MG63 (cell line): ENCODE data around the gene CYP4F11. TPM values are rescaled to one million over a fixed set of nuclear protein-coding genes. Genes with fewer than 3 reads are reported as not detected.
"Not testable (repeated sequence)": the region's sequence is repeated elsewhere in the genome, so short reads cannot be mapped to it uniquely, and the experiment has no call there.

Experiments used
- DNase-seq: peaks from one replicate; pipeline ENCODE4 v3.0.0-alpha.2; 2020
- H3K27me3 ChIP-seq: fragments of 250-450 bp; sonication (Bioruptor Pico); 2 replicates; pipeline ENCODE4 v1.5.1; 2020; ENCODE audit warnings: mild to moderate bottlenecking, moderate library complexity
- H3K36me3 ChIP-seq: fragments of 250-450 bp; sonication (Bioruptor Pico); 2 replicates; pipeline ENCODE4 v1.5.1; 2020; ENCODE audit warnings: mild to moderate bottlenecking, moderate library complexity
- H3K4me3 ChIP-seq: fragments of 250-450 bp; sonication (Bioruptor Pico); 2 replicates; pipeline ENCODE4 v1.5.1; 2020; ENCODE audit warnings: mild to moderate bottlenecking, moderate library complexity
- H3K9me3 ChIP-seq: fragments of 250-450 bp; sonication (Bioruptor Pico); 2 replicates; pipeline ENCODE4 v1.5.1; 2020; ENCODE audit warnings: mild to moderate bottlenecking, moderate library complexity
- total RNA-seq: library from RNA; depleted of rRNA; stranded (reverse); fragments of >200 nt; shearing (Covaris generic); gene quantifications from 2 replicates; pipeline ENCODE4 v1.2.3, GENCODE V29; 2014; ENCODE audit warnings: low replicate concordance

Gene CYP4F11
- total RNA-seq, 1 experiment from 2014 or later, result not detected

- H3K4me3 ChIP-seq, result no peak overlapping the region
- H3K9me3 ChIP-seq, result peaks cover 8% of the 10 kb centered on the region; the same call in 1 of the 2 replicates
- no peaks in the 10 kb centered on the region for H3K36me3 ChIP-seq
- peak; percentile 41 for DNase-seq
- peaks cover 12% of the 10 kb centered on the region for H3K27me3 ChIP-seq
These were observed 906 bp upstream of the CYP4F11 start for GRCh38 chr19:15935167-15935702.

GRCh38 chr19:15933761-15934331, 483 bp downstream of the CYP4F11 start:
- H3K36me3 ChIP-seq, H3K4me3 ChIP-seq, H3K27me3 ChIP-seq, DNase-seq, H3K9me3 ChIP-seq: not testable (repeated sequence)

- Histone ChIP-seq H3K27me3 (peaks cover 16% of the 10 kb centered on the region), H3K4me3 (no peak overlapping the region), H3K9me3 (peaks cover 3% of the 10 kb centered on the region; the same call in 1 of the 2 replicates), H3K36me3 (no peaks in the 10 kb centered on the region)
- DNase-seq, result no peak
These were observed 6.0 kb downstream of the CYP4F11 start for GRCh38 chr19:15928321-15928720.

GRCh38 chr19:15926484-15926883, 7.8 kb downstream of the CYP4F11 start:
- Histone ChIP-seq H3K36me3 (no peaks in the 10 kb centered on the region), H3K4me3 (no peak overlapping the region), H3K9me3 (peaks cover 3% of the 10 kb centered on the region; the same call in 1 of the 2 replicates), H3K27me3 (peaks cover 25% of the 10 kb centered on the region)
- DNase-seq, result no peak

- H3K27me3 ChIP-seq, result peaks cover 28% of the 10 kb centered on the region
- H3K36me3 ChIP-seq, result no peaks in the 10 kb centered on the region
- H3K4me3 ChIP-seq, result no peak overlapping the region
- H3K9me3 ChIP-seq, result peaks cover 3% of the 10 kb centered on the region; the same call in 1 of the 2 replicates
- no peak for DNase-seq
These were observed 10.6 kb downstream of the CYP4F11 start for GRCh38 chr19:15923702-15924101.

GRCh38 chr19:15922021-15922420, 12.3 kb downstream of the CYP4F11 start:
- no peak for DNase-seq
- H3K4me3 ChIP-seq, result no peak overlapping the region
- H3K36me3 ChIP-seq, result no peaks in the 10 kb centered on the region
- peaks cover 21% of the 10 kb centered on the region for H3K27me3 ChIP-seq
- H3K9me3 ChIP-seq, result peaks cover 3% of the 10 kb centered on the region; the same call in 1 of the 2 replicates

- Histone ChIP-seq H3K4me3 (no peak overlapping the region), H3K36me3 (no peaks in the 10 kb centered on the region)
- no peak for DNase-seq
These were observed 15.1 kb downstream of the CYP4F11 start for GRCh38 chr19:15919243-15919642.

GRCh38 chr19:15915109-15915508, 19.2 kb downstream of the CYP4F11 start:
- Histone ChIP-seq H3K9me3 (peaks cover 16% of the 10 kb centered on the region), H3K36me3 (no peaks in the 10 kb centered on the region), H3K4me3 (no peak overlapping the region), H3K27me3 (peaks cover 17% of the 10 kb centered on the region)
- DNase-seq, result no peak

More at GRCh38 chr19:15919243-15919642, 15.1 kb downstream of the CYP4F11 start:
- H3K9me3 ChIP-seq, result peaks cover 16% of the 10 kb centered on the region
- H3K27me3 ChIP-seq, result peaks cover 20% of the 10 kb centered on the region

GRCh38 chr19:15913830-15914229, 20.5 kb downstream of the CYP4F11 start:
- H3K4me3 ChIP-seq, result no peak overlapping the region

GRCh38 chr19:15913384-15913783, 20.9 kb downstream of the CYP4F11 start:
- Histone ChIP-seq H3K36me3 (no peaks in the 10 kb centered on the region), H3K9me3 (peaks cover 16% of the 10 kb centered on the region), H3K27me3 (peaks cover 14% of the 10 kb centered on the region), H3K4me3 (no peak overlapping the region)
- DNase-seq, result no peak

More at GRCh38 chr19:15913830-15914229, 20.5 kb downstream of the CYP4F11 start:
- Histone ChIP-seq H3K36me3 (no peaks in the 10 kb centered on the region), H3K9me3 (peaks cover 16% of the 10 kb centered on the region), H3K27me3 (peaks cover 14% of the 10 kb centered on the region)
- DNase-seq, result no peak

GRCh38 chr19:15911599-15912235, 22.6 kb downstream of the CYP4F11 start:
- no peak for DNase-seq
- H3K9me3 ChIP-seq, result peaks cover 16% of the 10 kb centered on the region
- H3K4me3 ChIP-seq, result no peak overlapping the region
- H3K36me3 ChIP-seq, result no peaks in the 10 kb centered on the region
- H3K27me3 ChIP-seq, result peaks cover 16% of the 10 kb centered on the region

GRCh38 chr19:15905026-15905425, 29.3 kb downstream of the CYP4F11 start:
- no peaks in the 10 kb centered on the region for H3K36me3 ChIP-seq
- DNase-seq, result no peak
- peaks cover 9% of the 10 kb centered on the region for H3K27me3 ChIP-seq
- H3K4me3 ChIP-seq, result no peak overlapping the region
- H3K9me3 ChIP-seq, result peaks cover 6% of the 10 kb centered on the region

- not testable (repeated sequence) for H3K36me3 ChIP-seq, H3K9me3 ChIP-seq, H3K4me3 ChIP-seq, DNase-seq
- H3K27me3 ChIP-seq, result peaks cover 14% of the 10 kb centered on the region
These were observed 31.4 kb downstream of the CYP4F11 start for GRCh38 chr19:15902898-15903297.

GRCh38 chr19:15902254-15902653, 32.1 kb downstream of the CYP4F11 start:
- H3K4me3 ChIP-seq, result no peak overlapping the region
- H3K36me3 ChIP-seq, result no peaks in the 10 kb centered on the region
- peaks cover 12% of the 10 kb centered on the region for H3K27me3 ChIP-seq
- peaks cover 6% of the 10 kb centered on the region for H3K9me3 ChIP-seq
- no peak for DNase-seq

- Histone ChIP-seq H3K4me3 (no peak overlapping the region), H3K27me3 (peaks cover 12% of the 10 kb centered on the region), H3K36me3 (no peaks in the 10 kb centered on the region), H3K9me3 (peaks cover 6% of the 10 kb centered on the region)
- DNase-seq, result no peak
These were observed 33.8 kb downstream of the CYP4F11 start for GRCh38 chr19:15900504-15900903.

- not testable (repeated sequence) for DNase-seq, H3K4me3 ChIP-seq, H3K36me3 ChIP-seq, H3K9me3 ChIP-seq
- H3K27me3 ChIP-seq, result peaks cover 12% of the 10 kb centered on the region
These were observed 34.3 kb downstream of the CYP4F11 start for GRCh38 chr19:15900032-15900431.

- peaks cover 14% of the 10 kb centered on the region for H3K27me3 ChIP-seq
- not testable (repeated sequence) for H3K4me3 ChIP-seq, H3K36me3 ChIP-seq, DNase-seq, H3K9me3 ChIP-seq
These were observed 34.8 kb downstream of the CYP4F11 start for GRCh38 chr19:15899561-15899960.
